Measurements from ENCODE around the gene GPR78. TPM values are rescaled to one million over a fixed set of nuclear protein-coding genes. Genes with fewer than 3 reads are reported as not detected.

GPR78 gene
- total RNA-seq, 1 donor from 2014 or later: 0.54 TPM

DNA sequence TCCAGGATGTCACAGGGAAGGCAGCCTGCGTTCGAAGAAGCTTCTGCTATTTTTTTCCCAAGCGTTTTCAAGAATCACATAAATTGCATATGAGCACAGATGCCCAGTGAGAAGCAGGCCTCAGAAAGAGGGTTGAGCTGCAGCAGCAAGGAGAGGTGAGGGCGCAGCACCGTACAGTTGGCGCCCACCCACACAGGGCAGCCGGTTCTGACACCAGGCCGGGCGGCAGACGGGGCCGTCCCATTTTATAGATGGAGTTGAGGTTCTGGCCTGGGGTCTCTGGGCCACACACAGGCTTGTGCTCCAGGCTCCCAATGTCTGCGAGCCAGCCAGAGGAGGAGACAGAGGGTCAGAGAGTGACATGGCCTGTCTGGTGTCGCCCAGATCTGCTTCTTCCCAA, 35.2 kb downstream of the GPR78 start:
- Mint-ChIP-seq H3K4me3 (ENCODE audit: unreplicated experiment) (no peak overlapping the region), H3K9me3 (ENCODE audit: unreplicated experiment) (no peaks in the 10 kb centered on the region), H3K27me3 (ENCODE audit: unreplicated experiment) (no peaks in the 10 kb centered on the region), H3K36me3 (ENCODE audit: unreplicated experiment) (no peaks in the 10 kb centered on the region), H3K4me1 (ENCODE audit: unreplicated experiment) (no peaks in the 10 kb centered on the region), H3K27ac (ENCODE audit: unreplicated experiment) (no peak overlapping the region)
- DNase-seq (ENCODE audit: extremely low spot score, unreplicated experiment): no peak
- no peak for TF ChIP-seq CTCF (IDR thresholded peaks at IDR 0.05)

GRCh38 chr4:8615921-8616787, 36.0 kb downstream of the GPR78 start:
- no peak for DNase-seq (ENCODE audit: extremely low spot score, unreplicated experiment)
- H3K36me3 Mint-ChIP-seq (ENCODE audit: unreplicated experiment): no peaks in the 10 kb centered on the region
- TF ChIP-seq CTCF (IDR thresholded peaks at IDR 0.05): no peak
- no peaks in the 10 kb centered on the region for H3K4me1 Mint-ChIP-seq (ENCODE audit: unreplicated experiment)
- no peak overlapping the region for H3K4me3 Mint-ChIP-seq (ENCODE audit: unreplicated experiment)
- no peaks in the 10 kb centered on the region for H3K27me3 Mint-ChIP-seq (ENCODE audit: unreplicated experiment)
- no peak overlapping the region for H3K27ac Mint-ChIP-seq (ENCODE audit: unreplicated experiment)
- no peaks in the 10 kb centered on the region for H3K9me3 Mint-ChIP-seq (ENCODE audit: unreplicated experiment)

- no peaks in the 10 kb centered on the region for H3K36me3 Mint-ChIP-seq (ENCODE audit: unreplicated experiment)
- no peaks in the 10 kb centered on the region for H3K9me3 Mint-ChIP-seq (ENCODE audit: unreplicated experiment)
- H3K27me3 Mint-ChIP-seq (ENCODE audit: unreplicated experiment): no peaks in the 10 kb centered on the region
- no peak overlapping the region for H3K27ac Mint-ChIP-seq (ENCODE audit: unreplicated experiment)
- H3K4me3 Mint-ChIP-seq (ENCODE audit: unreplicated experiment): no peak overlapping the region
- no peaks in the 10 kb centered on the region for H3K4me1 Mint-ChIP-seq (ENCODE audit: unreplicated experiment)
- no peak for DNase-seq (ENCODE audit: extremely low spot score, unreplicated experiment)
- no peak for TF ChIP-seq CTCF (IDR thresholded peaks at IDR 0.05)
Observed at GRCh38 chr4:8616831-8617230, 36.6 kb downstream of the GPR78 start.

GRCh38 chr4:8617486-8618040, 37.4 kb downstream of the GPR78 start:
- Mint-ChIP-seq H3K4me3 (ENCODE audit: unreplicated experiment) (no peak overlapping the region), H3K9me3 (ENCODE audit: unreplicated experiment) (no peaks in the 10 kb centered on the region), H3K4me1 (ENCODE audit: unreplicated experiment) (no peaks in the 10 kb centered on the region), H3K27me3 (ENCODE audit: unreplicated experiment) (no peaks in the 10 kb centered on the region), H3K36me3 (ENCODE audit: unreplicated experiment) (no peaks in the 10 kb centered on the region), H3K27ac (ENCODE audit: unreplicated experiment) (no peak overlapping the region)
- TF ChIP-seq CTCF (IDR thresholded peaks at IDR 0.05): no peak
- DNase-seq (ENCODE audit: extremely low spot score, unreplicated experiment): no peak

- no peak for DNase-seq (ENCODE audit: extremely low spot score, unreplicated experiment)
- H3K27me3 Mint-ChIP-seq (ENCODE audit: unreplicated experiment): no peaks in the 10 kb centered on the region
- H3K27ac Mint-ChIP-seq (ENCODE audit: unreplicated experiment): no peak overlapping the region
- TF ChIP-seq CTCF (IDR thresholded peaks at IDR 0.05): no peak
- no peaks in the 10 kb centered on the region for H3K36me3 Mint-ChIP-seq (ENCODE audit: unreplicated experiment)
- no peaks in the 10 kb centered on the region for H3K9me3 Mint-ChIP-seq (ENCODE audit: unreplicated experiment)
- H3K4me3 Mint-ChIP-seq (ENCODE audit: unreplicated experiment): no peak overlapping the region
- H3K4me1 Mint-ChIP-seq (ENCODE audit: unreplicated experiment): no peaks in the 10 kb centered on the region
Observed at GRCh38 chr4:8618421-8618820, 38.2 kb downstream of the GPR78 start.

All from osteocyte (in vitro differentiated cells).